Tibial nerve (tissue), 3 donors: ENCODE measurements around the gene ESPL1.

Experiments used
- POLR2A ChIP-seq, 2 donors: fragments of 450-650 bp; IDR thresholded peaks; one replicate each; pipeline ENCODE4 v1.6.1; 2017; ENCODE audit warnings: antibody characterized with exemption in 2 of 2, mild to moderate bottlenecking in 2 of 2, moderate library complexity in 2 of 2
- TF ChIP-seq, protein P1 (sequence below), 5 experiments: fragments of 200-600 bp in 3 of 5; fragments of 450-650 bp in 2 of 5; sonication (generic) in 3 of 5; IDR thresholded peaks; one replicate each; pipeline ENCODE4 v1.5.1; 2016 to 2019; ENCODE audit warnings: antibody characterized with exemption in 5 of 5, mild to moderate bottlenecking in 3 of 5, moderate library complexity in 2 of 5

DNA sequence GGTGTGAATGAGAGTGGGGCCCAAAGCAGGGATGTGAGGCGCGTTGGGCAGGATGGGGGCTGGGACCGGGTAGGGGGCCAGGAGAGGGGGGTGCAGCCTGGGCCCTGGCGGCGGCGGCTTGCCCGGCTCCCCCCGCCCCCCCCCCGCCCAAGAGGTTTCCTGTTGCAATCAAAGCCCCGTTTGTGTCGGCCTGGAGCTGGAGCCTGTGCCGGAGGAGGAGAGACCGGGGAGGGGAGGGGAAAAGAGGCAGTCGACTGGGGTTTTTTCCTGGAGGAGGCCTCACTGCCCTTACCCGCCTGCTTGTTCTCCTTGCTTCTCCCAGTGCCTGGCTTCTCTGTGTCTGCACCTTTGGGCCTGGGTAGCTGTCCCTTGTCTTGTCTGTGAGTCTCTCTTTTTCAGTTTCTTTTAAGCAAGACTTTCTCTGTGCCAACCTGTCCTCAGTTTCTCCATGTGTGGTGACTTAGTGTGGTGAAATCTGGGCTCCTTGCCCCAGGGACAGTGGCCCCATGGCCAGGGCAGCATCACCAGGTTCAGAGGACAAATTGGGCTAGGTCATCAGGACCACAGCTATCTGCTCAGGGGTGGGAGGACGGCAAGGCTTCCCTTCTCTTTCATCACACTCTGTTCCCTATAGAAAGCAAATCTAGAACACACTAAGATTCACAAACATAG is 44.6 kb upstream of the ESPL1 start:
- TF ChIP-seq, protein P1, sequence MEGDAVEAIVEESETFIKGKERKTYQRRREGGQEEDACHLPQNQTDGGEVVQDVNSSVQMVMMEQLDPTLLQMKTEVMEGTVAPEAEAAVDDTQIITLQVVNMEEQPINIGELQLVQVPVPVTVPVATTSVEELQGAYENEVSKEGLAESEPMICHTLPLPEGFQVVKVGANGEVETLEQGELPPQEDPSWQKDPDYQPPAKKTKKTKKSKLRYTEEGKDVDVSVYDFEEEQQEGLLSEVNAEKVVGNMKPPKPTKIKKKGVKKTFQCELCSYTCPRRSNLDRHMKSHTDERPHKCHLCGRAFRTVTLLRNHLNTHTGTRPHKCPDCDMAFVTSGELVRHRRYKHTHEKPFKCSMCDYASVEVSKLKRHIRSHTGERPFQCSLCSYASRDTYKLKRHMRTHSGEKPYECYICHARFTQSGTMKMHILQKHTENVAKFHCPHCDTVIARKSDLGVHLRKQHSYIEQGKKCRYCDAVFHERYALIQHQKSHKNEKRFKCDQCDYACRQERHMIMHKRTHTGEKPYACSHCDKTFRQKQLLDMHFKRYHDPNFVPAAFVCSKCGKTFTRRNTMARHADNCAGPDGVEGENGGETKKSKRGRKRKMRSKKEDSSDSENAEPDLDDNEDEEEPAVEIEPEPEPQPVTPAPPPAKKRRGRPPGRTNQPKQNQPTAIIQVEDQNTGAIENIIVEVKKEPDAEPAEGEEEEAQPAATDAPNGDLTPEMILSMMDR (IDR thresholded peaks at IDR 0.05) = no peak
- TF ChIP-seq POLR2A (IDR thresholded peaks at IDR 0.05) = no peak
